Ishikawa (cell line): ENCODE data around the gene PHACTR4.

Experiments used
- EGR1 ChIP-seq: IDR thresholded peaks from 2 replicates; pipeline ENCODE4 v1.6.1; 2012
- EP300 ChIP-seq: IDR thresholded peaks from 2 replicates; pipeline ENCODE4 v1.6.1; 2012; ENCODE audit warnings: borderline replicate concordance
- RAD21 ChIP-seq: IDR thresholded peaks from 2 replicates; pipeline ENCODE4 v1.6.1; 2012; ENCODE audit warnings: low read depth
- TAF1 ChIP-seq: IDR thresholded peaks from 2 replicates; pipeline ENCODE4 v1.6.1; 2012; ENCODE audit warnings: low read depth, mild to moderate bottlenecking
- USF1 ChIP-seq: IDR thresholded peaks from 2 replicates; pipeline ENCODE4 v1.6.1; 2012
- YY1 ChIP-seq: IDR thresholded peaks from 2 replicates; pipeline ENCODE4 v1.6.1; 2012; ENCODE audit warnings: low read depth

- TF ChIP-seq TAF1 (no peak), RAD21 (no peak), EGR1 (no peak), YY1 (no peak), EP300 (no peak), USF1 (no peak)
Measured at GRCh38 chr1:28458237-28459228, 89.0 kb downstream of the PHACTR4 start.
